ENCODE results near the gene ESR1. TPM values are rescaled to one million over a fixed set of nuclear protein-coding genes. Genes with fewer than 3 reads are reported as not detected.
A peak's percentile ranks its signal among the peaks of the same experiment; 100 is the strongest.

ESR1 gene
- total and polyA plus RNA-seq, 9 donors: 6.6 to 44.5 (median 18.5) TPM

DNA sequence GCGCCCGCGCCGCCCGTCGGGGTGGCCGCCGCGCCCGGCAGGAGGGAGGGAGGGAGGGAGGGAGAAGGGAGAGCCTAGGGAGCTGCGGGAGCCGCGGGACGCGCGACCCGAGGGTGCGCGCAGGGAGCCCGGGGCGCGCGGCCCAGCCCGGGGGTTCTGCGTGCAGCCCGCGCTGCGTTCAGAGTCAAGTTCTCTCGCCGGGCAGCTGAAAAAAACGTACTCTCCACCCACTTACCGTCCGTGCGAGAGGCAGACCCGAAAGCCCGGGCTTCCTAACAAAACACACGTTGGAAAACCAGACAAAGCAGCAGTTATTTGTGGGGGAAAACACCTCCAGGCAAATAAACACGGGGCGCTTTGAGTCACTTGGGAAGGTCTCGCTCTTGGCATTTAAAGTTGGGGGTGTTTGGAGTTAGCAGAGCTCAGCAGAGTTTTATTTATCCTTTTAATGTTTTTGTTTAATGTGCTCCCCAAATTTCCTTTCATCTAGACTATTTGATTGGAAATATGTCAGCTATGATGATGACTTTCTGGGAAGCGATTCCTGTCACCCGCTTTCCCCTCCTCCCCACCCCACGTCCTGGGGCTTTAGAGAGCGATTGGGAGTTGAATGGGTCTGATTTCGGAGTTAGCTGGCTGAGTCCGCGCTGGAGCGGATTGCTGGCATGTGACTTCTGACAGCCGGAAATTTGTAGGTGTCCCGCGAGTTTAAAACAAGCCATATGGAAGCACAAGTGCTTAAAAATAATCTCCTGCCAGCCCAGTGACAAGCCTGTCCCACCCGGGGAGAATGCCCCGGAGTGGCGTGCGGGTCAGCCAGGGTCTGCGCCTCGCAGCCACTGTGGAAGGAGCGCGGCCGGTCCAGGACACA is 1.1 kb downstream of the ESR1 start:
- Histone ChIP-seq H3K4me1 (ENCODE audit: insufficient read depth) (peaks cover 6% of the 10 kb centered on the region), H3K27me3 (no peaks in the 10 kb centered on the region), H3K4me3 (peak overlapping the region; percentile 61), H3K36me3 (no peaks in the 10 kb centered on the region), H3K9me3 (no peaks in the 10 kb centered on the region), H3K27ac (peak overlapping the region; percentile 24 to 28)
- 17 to 19% (median 17%) methylated on average over 50 to 60 of the region's 60 CpGs for WGBS, 3 donors
- intact Hi-C loops (cut with DNase I): no loop called here
- TF ChIP-seq, protein P1, sequence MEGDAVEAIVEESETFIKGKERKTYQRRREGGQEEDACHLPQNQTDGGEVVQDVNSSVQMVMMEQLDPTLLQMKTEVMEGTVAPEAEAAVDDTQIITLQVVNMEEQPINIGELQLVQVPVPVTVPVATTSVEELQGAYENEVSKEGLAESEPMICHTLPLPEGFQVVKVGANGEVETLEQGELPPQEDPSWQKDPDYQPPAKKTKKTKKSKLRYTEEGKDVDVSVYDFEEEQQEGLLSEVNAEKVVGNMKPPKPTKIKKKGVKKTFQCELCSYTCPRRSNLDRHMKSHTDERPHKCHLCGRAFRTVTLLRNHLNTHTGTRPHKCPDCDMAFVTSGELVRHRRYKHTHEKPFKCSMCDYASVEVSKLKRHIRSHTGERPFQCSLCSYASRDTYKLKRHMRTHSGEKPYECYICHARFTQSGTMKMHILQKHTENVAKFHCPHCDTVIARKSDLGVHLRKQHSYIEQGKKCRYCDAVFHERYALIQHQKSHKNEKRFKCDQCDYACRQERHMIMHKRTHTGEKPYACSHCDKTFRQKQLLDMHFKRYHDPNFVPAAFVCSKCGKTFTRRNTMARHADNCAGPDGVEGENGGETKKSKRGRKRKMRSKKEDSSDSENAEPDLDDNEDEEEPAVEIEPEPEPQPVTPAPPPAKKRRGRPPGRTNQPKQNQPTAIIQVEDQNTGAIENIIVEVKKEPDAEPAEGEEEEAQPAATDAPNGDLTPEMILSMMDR (IDR thresholded peaks at IDR 0.05): no peak
- TF ChIP-seq EP300 (IDR thresholded peaks at IDR 0.05) (no peak), POLR2A (IDR thresholded peaks at IDR 0.05) (no peak)
- DNase-seq: peak; percentile 15 to 47 (median 44)

DNA sequence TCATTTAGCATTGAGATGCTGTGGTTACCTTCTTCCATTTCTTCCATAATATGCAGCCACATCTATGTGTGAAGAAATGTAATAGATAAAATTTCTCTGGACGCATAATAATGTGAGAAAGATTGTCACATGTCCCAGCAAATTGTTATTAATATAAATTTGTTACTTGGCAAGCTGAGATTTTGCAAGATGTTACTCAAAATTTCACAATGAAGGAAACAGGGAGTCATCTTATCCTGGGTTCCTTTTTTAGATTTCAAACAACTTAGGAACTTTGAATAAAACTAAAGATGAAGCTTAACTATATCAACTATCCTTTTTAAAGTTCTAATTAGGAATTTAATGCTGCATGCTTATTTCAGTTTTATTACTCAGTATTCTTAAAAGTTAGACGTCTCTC is 3.6 kb downstream of the ESR1 start:
- 66 to 83% (median 79%) methylated on average over 2 of the region's 2 CpGs for WGBS, 3 donors
- TF ChIP-seq EP300 (IDR thresholded peaks at IDR 0.05) (no peak), POLR2A (IDR thresholded peaks at IDR 0.05) (no peak)
- TF ChIP-seq, protein P1 (IDR thresholded peaks at IDR 0.05): no peak
- Histone ChIP-seq H3K27ac (no peak overlapping the region), H3K4me1 (ENCODE audit: insufficient read depth) (peaks cover 3% of the 10 kb centered on the region), H3K4me3 (peak overlapping the region; percentile 61), H3K27me3 (no peaks in the 10 kb centered on the region), H3K9me3 (no peaks in the 10 kb centered on the region), H3K36me3 (no peaks in the 10 kb centered on the region)
- no peak for DNase-seq
- intact Hi-C loops (cut with DNase I): no loop called here

DNA sequence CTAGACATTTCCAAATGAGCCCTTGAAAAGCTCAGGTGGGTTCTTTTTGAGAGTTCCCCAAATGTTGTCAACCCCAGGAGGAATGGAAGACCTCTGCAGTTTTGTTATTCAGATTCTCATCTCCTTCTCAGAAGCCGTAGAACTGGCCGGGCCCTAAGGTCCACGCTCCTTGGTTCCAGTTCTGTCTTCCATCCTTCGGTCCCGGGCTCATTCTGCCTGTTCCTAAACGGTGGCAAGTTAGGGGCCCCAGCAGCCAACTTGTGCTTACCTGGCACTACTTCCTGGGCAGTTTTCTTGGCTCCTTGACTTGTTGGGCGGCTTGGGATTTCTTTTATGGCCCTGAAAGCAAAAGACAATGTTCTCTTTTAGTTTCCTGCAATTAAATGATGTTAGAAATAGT is 6.4 kb downstream of the ESR1 start:
- H3K4me3 ChIP-seq: peak overlapping the region; percentile 15
- H3K9me3 ChIP-seq: no peaks in the 10 kb centered on the region
- DNase-seq: no peak
- TF ChIP-seq, protein P1 (IDR thresholded peaks at IDR 0.05): no peak
- TF ChIP-seq EP300 (IDR thresholded peaks at IDR 0.05) (no peak), POLR2A (IDR thresholded peaks at IDR 0.05) (no peak)
- no peaks in the 10 kb centered on the region for H3K36me3 ChIP-seq
- H3K27me3 ChIP-seq: no peaks in the 10 kb centered on the region
- no peaks in the 10 kb centered on the region for H3K4me1 ChIP-seq (ENCODE audit: insufficient read depth)
- WGBS, 3 donors: 86 to 94% (median 92%) methylated on average over 7 of the region's 7 CpGs
- H3K27ac ChIP-seq: no peak overlapping the region
- intact Hi-C loops (cut with DNase I): no loop called here

DNA sequence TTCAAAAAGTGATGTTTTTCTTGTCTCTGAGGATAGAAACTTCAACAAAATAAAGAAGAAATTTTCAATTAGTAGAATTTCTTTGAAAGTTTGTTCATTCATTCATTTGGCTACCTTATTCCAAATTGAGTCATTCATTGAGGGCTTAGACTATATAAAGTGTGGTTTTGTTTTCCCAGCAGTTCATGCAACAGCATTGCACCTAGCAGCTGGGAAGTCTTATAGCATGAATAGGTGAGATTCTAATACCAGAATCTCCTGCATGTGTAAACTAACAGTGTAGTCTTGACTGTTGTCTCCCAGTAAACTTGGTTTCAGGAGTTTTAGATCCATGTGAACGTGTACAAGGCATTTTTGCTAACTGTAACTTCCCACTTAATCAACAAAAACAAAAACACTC is 7.1 kb downstream of the ESR1 start:
- TF ChIP-seq, protein P1 (IDR thresholded peaks at IDR 0.05): no peak
- TF ChIP-seq POLR2A (IDR thresholded peaks at IDR 0.05): no peak
- TF ChIP-seq EP300 (IDR thresholded peaks at IDR 0.05): no peak
- no peak for DNase-seq
- WGBS, 3 donors: 57 to 67% (median 65%) methylated on average over 1 of the region's 1 CpG
- intact Hi-C loops (cut with DNase I): no loop called here
- Histone ChIP-seq H3K36me3 (no peaks in the 10 kb centered on the region), H3K27me3 (no peaks in the 10 kb centered on the region), H3K4me1 (ENCODE audit: insufficient read depth) (no peaks in the 10 kb centered on the region), H3K4me3 (no peak overlapping the region), H3K27ac (no peak overlapping the region), H3K9me3 (no peaks in the 10 kb centered on the region)
